Left hindlimb (tissue), 1 donor: ENCODE measurements around the gene CLEC16A.

ENCODE experiments used
- DNase-seq: peaks from one replicate; pipeline ENCODE4 v3.0.0-alpha.2; 2018

Gene CLEC16A

GRCh38 chr16:11183035-11183812 is 238.9 kb downstream of the CLEC16A start:
- DNase-seq, result no peak

- no peak for DNase-seq
Observed at GRCh38 chr16:11183951-11184350, 239.6 kb downstream of the CLEC16A start.

- DNase-seq, result no peak
Observed at GRCh38 chr16:11187522-11188023, 243.2 kb downstream of the CLEC16A start.

- DNase-seq, result no peak
Observed at GRCh38 chr16:11188801-11189740, 244.7 kb downstream of the CLEC16A start.

DNA sequence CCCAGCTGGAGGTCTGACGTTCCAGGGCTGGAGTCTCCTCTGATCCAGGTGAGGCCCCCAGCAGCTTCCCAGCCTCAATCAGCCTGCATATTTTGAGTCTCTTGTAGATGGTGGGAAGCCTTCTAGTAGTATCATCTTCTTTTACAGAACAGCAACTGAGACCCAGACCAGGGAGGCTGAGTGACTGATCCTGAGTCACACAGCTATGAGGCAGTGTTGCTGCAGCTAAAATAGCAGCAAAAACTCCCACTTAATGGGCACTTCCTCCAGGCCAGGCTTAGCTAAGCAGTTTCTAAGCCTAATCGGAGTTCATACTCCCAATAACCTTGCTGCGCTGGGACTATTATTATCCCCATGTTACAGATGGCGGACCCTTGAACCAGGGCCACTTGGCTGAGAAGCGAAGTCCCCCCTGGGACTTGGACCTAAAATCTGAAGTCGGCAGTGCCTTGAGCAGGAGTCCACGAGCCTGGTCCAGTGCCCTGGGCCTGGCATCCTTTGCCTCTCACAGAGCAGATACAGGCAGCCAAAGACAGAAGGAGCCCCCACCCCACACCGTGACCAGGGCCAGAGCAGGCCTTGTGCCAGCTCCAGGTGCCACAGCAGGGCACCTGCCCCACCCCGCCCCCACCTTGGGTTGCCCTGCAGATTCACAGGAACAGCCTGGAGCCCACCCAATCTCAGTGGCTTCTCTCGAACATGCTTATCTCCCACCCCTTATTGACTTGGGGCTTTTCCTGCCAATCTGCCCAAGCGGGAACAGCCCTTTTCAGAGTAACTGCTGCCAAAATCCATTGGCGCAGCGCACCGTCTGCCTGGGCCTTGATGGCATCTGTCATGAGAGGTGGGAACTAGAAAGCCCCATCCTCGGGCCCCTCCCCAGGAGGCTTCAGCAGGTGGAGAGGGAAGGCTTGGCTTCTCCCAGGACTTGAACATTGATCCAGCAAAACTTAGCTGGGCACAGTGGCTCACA is 246.5 kb downstream of the CLEC16A start:
- DNase-seq, result no peak

DNA sequence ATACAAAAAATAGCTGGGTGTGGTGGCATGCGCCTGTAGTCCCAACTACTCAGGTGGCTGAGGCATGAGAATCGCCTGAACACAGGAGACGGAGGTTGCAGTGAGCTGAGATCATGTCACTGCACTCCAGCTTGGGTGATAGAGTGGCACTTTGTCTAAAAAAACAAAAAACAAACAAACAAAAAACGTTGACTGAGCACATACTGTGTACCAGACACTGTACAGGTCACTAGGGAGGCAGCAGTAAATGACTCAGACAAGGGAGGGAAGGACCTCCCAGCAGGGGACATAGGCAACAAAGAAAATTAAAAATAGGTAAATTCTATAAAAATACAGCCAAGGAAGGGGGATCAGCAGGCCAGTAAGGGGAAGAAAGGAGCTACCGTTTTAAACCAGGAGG is 247.3 kb downstream of the CLEC16A start:
- DNase-seq, result no peak

GRCh38 chr16:11193494-11193893 is 249.1 kb downstream of the CLEC16A start:
- no peak for DNase-seq

DNA sequence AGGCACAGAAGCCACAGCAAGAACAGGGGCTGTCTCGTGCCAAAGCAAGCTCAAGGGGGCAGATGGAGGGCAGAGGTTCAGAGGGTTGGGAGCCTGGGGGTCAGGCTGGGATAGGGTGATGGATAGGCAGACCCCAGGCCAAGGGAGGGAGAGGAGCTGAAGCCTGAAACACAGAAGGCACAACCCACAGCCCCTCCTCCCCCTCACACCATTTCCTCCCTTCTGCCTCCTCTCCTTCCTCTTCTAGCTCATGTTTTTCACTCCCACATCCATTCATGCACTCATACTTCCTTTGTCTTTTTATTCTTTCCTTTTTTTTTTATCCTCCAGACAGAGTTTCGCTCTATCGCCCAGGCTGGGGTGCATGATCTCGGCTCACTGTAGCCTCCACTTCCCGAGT is 250.5 kb downstream of the CLEC16A start:
- DNase-seq, result no peak

GRCh38 chr16:11196286-11196828 is 252.0 kb downstream of the CLEC16A start:
- DNase-seq, result no peak

DNA sequence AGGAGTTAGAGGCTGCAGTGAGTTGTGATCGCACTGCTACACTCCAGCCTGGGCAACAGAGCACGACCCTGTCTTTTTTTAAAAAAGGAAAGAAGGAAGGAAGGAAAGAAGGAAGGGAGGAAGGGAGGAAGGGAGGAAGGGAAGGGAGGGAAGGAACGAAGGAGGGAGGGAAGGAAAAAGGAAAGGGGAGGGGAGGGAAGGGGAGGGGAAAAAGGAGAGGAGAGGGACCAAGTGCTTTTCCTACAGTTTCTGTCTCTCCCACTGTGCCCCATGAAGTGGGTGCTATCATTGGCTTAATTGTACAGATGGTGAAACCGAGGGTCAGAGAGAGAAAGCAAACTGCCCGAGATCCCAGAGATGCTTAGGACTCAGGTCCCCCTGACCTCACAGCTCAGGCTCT is 254.0 kb downstream of the CLEC16A start:
- DNase-seq, result no peak

DNA sequence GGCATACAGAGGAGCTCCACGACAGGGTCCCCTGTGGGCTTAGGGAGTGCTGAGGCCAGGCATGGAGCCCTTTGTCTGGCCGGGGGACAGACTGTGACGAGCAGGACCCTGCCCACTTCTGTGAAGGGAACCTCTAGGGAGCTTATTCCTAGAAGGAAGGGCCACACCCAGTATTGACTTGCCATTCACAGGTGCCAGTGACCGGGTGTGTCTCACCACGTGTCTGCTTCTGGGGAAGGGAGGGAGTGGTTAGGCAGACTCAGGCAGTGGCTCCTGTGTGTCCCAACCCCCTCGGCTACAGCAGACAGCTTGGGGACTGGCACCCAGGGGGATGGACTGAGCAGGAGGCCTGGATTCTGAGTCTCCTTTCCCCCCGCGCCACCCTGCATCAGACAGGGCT is 254.5 kb downstream of the CLEC16A start:
- no peak for DNase-seq

- DNase-seq, result no peak
Observed at GRCh38 chr16:11200592-11200991, 256.2 kb downstream of the CLEC16A start.

DNA sequence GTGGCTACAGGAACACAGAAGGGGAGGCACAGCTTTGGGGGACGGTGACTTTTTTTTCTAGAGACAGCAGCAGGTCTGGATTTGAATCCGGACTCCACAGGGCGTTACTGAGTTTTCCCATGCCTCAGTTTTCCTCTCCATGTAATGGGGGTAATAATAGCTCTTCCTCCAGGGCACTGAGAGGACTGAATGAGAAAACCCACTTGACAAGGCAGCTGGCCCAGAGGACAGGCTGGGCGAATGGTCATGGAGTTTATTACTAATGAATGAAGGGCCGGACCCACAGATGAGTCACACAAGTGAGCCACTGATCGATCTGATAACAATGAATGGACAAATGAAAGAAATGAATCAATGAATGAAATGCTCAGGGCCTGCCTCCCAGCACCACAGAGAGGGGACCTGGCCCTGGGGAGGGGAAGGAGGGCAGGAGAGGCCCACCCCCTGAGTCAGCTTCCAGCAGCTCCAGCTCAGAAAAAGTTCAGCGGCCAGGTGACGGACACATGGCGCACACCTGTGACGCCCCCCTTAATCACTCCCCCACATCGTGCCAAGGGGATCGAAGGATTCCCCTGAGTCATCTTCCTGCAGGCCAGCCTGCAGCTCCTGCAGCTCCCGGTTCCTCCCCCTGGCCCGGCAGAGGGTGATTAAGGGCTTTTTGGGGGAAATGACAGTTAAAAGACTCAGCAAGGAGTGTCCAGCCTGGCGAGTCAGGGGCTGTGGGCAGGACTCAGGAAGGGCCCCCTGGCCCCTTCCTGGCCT is 257.3 kb downstream of the CLEC16A start:
- DNase-seq, result no peak

DNA sequence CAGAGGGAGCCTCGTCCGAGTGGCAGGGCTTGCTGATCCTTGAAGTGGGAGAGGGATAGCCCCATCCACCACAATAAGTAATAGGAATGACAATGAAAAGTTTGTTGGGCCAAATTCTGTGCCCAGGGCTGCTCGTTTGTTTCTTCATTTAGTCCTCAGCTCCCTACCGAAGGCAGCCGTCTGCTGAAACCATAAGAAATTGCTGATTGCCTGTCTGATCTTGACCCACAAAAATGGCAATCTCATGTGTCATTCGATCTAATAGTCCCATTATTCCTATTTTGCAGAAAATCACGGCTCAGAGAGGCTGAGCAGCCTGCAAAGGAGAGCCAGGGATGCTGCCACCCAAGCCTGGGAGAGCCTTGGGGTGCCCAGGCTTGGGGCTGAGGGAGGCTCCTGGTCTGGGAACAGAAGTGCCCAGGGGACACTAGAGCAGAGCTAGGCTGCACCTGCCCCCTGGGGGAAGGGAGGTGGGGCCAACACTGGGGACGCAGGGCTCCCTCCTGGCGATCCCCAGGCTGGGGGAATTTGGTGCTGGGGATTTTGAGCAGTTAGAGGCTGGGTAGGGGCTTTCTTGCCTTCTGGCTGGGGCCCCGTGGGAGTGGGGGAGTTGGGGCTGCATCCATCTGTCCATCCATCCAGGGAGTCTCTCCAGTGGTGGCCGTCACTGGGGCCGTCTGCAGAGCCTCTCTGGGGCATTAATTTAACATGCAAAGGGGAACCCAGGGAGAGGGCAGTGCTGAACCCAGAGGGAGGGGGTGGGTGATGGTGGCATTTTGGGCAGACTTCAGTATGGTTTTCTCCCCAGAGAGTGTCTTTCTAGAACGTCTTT is 258.1 kb downstream of the CLEC16A start:
- no peak for DNase-seq

DNA sequence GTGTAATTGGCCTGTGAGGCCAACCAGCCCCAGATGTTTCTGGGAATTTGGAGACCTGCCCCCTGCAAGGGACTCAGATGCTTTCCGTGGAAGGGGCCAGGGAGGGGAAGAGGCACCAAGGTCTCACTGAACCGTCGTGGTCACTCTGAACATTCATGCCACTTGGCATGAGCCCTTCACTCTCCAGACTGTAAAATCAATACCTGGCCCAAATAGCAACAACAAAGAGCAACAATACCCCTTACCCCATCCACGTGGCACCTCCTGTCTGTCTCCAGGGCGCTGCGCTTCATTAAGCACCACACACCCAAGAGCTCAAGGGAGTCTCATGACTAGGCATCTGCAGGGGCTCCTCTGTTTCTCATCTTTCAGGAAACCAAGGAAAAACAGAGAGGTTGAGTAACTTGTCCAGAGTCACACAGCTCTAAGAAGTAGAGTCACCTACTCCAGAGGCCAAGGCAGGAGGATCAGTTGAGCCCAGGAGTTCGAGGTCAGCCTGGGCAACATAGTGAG is 258.8 kb downstream of the CLEC16A start:
- no peak for DNase-seq

GRCh38 chr16:11204513-11205047 is 260.2 kb downstream of the CLEC16A start:
- no peak for DNase-seq

GRCh38 chr16:11205065-11205699 is 260.8 kb downstream of the CLEC16A start:
- no peak for DNase-seq

- no peak for DNase-seq
Observed at GRCh38 chr16:11205754-11206581, 261.6 kb downstream of the CLEC16A start.

DNA sequence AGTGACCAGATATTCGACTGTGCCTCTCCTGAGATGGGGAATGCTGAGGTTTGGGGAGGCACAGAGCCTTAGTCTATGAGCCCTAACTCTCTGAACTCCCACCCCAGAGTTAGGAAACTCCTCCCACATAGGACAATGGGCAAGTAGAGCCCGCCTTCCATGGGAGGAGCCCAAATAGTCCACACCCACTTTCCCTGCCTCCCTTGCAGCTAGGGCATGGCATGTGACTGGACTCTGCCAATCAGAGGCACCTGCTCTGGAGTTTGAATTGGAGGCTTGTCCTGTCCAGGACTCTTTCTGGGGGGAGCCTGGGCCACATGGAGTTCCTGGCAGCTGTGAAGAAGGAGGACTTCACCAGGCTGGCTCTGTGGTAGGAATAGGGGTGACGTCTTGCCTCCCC is 263.3 kb downstream of the CLEC16A start:
- DNase-seq, result no peak
